HCEC 1CT (cell line): Measurements from ENCODE around the gene MCF2L.
"Not testable (repeated sequence)": the region's sequence is repeated elsewhere in the genome, so short reads cannot be mapped to it uniquely, and the experiment has no call there.

Source experiments
- DNase-seq: peaks from one replicate; pipeline ENCODE4 v3.0.0-alpha.2; 2017

MCF2L gene

DNA sequence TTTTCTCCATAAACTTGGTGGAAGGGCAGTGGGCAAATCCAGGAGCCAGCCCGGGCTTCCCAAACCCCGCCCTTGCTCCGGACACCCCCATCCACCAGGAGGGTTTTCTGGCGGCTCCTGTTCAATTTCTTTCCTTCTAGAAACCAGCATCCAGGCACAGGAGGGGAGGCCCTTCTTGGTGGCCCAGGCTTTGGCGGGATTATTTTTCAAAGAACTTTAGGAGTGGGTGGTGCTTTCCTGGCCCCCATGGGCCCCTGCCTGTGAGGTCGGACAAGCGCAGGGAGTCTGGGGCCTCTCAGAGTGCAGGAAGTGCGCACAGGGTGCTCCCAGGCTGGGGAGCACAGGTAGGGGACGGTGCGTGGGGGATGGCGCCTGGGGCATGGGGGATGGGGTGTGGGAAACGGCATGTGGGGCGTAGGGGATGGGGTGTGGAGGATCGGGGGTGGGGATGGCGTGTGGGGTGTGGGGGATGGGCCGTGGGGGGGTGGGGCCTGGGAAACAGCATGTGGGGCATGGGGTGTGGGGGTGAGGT lies 137.0 kb downstream of the MCF2L start:
- DNase-seq = no peak

- no peak for DNase-seq
Measured at GRCh38 chr13:113106711-113107351, 137.8 kb downstream of the MCF2L start.

GRCh38 chr13:113108521-113108920 lies 139.5 kb downstream of the MCF2L start:
- DNase-seq = not testable (repeated sequence)

DNA sequence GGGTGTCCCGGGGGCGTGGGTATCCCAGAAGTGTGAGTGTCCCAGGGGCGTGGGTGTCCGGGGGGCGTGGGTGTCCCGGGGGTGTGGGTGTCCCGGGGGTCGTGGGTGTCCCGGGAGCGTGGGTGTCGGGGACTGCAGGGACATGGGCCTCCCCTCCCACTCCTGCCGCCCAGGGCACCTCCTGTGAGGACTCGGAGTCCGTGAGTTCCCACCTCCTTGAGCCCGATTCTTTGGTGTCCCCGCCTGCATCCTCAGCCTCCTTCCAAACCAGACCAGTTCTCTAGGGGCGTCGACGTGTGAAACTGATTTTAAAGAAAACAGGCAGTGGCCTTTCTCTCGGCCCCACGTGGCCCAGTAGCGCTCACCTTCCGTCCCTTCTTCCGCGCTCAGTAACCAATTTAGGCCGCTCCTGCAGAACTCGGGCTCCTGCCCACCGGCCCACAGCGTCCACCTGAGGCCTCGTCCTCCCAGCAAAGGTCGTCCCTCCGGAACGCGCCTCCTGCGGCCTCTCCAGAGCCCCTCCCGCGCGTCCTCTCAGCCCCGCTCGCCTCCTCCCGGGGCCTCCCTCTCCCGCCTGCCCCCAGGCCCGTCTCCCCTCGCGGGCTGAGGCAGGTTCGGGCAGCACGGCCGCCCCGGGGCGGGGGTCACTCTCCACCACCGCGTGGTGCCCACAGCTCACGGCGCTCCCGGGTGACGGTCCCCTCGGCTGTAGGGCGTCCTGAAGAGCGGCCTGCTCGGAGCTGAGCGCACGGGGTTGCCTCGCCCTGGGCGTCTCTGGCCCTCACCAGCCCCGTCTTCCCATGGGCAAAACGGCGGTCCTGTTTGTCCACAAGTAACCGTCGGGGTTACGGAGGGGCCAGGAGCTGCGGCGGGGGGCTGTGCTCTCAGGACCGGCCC lies 140.4 kb downstream of the MCF2L start:
- DNase-seq = no peak

- DNase-seq = no peak
Measured at GRCh38 chr13:113110048-113110851, 141.2 kb downstream of the MCF2L start.

DNA sequence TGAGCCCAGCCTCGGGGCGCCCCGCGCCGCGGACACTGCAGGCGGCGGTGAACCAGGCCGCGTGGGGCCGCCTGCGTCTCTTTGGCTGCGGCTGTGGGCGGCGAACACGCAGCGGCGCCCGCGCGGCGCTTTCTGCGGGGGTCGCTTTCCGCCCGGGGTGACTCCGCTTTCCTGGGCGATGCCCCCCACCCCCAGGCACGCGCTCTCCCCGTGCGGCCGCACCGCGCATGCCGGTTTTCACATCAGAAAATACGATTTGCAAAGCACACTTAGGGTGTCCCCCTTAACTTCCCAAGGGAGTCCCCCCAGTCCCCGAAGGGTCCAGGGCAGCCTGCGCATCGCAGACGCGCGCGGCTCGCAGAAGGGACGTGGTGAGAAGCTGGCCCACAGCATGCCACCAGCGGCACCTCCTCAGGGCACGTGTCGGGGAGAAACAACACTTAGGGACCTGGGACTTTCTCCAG lies 141.9 kb downstream of the MCF2L start:
- DNase-seq = no peak

DNA sequence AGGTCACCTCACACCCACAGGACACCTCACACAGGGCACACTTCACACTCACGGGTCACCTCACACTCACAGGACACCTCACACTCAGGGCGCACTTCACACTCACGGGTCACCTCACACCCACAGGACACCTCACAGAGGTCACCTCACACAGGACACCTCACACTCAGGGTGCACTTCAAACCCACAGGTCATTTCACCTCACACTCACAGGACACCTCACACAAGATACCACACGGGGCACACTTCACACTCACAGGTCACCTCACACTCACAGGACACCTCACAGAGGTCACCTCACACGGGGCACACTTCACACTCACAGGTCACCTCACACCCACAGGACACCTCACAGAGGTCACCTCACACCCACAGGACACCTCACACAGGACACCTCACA lies 142.8 kb downstream of the MCF2L start:
- not testable (repeated sequence) for DNase-seq

DNA sequence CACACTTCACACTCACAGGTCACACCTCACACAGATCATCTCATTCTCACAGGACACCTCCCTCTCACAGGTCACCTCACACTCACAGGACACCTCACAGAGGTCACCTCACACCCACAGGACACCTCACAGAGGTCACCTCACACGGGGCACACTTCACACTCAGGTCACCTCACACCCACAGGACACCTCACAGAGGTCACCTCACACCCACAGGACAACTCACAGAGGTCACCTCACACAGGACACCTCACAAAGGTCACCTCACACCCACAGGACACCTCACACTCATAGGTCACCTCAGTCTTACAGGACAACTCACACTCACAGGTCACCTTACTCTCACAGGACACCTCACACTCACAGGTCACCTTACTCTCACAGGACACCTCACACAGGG lies 143.5 kb downstream of the MCF2L start:
- DNase-seq = not testable (repeated sequence)

DNA sequence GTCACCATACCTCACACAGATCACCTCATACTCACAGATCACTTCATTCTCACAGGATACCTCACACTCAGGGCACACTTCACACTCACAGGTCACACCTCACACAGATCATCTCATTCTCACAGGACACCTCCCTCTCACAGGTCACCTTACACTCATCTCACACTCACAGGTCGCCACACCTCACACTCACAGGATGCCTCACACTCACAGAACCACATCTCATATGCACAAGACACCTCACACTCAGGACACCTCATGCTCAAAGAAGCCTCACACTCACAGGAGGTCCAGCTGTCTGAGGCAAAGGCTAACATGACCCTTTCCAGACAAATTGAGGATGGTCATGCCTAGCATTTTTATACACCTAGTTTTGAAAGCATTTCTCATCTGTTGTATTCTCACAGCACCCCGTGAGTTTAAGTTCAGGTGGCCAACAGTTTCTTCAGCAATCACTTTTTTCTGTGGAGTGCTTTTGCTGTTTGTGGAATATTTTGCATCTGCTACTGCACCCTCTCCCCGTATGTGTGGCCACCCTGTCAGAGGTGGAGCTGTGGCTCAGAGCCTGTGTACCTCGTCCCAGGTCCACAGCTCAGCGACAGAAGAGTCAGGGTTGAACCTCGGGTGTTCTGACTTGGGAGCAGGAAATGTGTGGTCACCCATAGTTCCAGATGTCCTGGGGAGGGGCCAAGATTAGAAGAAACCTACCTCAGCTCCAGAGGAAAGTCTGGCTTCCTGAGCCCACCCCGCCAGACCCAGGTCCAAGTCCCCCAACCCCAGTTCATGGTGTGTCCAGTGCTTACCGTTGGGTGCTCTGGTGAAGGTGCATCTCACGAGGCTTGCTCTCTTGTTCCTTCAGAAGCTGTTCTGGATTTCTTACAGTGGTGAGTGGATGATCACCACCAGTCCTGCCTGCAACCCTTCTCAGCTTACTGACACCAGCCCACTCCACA lies 144.2 kb downstream of the MCF2L start:
- DNase-seq = no peak

GRCh38 chr13:113113846-113114271 lies 144.8 kb downstream of the MCF2L start:
- DNase-seq = no peak

DNA sequence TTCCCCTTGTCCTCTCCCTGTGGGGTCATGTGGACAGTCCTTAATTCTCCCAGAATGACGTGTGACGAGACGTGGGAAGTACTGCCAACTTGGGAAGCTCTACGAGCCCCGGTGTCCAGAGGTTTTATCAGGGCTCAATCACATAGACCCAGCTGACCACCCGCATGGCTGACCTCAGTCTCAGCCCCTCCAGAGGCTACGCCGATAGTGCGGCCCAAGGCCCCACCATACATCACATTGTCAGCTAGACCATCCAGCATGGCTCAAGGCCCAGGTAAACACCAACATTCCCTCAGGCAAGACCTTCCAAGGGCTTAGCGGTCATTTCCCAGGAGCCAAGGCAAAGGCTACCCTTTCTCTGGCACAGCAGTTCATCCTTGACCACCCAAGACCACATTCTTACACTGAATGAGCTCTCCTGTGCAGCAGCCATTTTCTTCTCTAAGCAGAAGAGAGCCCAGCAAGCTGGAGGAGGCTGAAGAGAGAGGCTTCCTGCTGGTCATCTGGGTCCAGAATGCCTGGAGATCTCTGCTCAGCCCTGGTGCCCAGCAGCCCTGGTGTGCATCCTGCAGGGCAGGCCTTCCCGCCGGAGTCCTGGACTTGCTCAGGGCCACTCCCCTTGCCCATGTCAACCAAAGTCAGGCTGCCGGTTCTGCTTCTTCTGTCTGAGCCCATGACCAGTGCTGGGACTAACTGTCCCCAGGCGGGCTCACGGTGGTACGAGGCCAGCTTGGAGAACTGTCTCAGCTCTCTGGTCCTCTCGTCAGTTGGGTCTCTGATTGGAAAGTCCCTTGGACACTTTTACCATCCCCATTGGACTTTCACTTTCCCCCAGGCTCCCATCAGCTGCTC lies 145.7 kb downstream of the MCF2L start:
- DNase-seq = no peak

GRCh38 chr13:113115363-113116205 lies 146.6 kb downstream of the MCF2L start:
- DNase-seq = no peak

GRCh38 chr13:113116206-113116800 lies 147.3 kb downstream of the MCF2L start:
- DNase-seq = no peak

- DNase-seq = no peak
Measured at GRCh38 chr13:113116871-113117271, 147.9 kb downstream of the MCF2L start.

DNA sequence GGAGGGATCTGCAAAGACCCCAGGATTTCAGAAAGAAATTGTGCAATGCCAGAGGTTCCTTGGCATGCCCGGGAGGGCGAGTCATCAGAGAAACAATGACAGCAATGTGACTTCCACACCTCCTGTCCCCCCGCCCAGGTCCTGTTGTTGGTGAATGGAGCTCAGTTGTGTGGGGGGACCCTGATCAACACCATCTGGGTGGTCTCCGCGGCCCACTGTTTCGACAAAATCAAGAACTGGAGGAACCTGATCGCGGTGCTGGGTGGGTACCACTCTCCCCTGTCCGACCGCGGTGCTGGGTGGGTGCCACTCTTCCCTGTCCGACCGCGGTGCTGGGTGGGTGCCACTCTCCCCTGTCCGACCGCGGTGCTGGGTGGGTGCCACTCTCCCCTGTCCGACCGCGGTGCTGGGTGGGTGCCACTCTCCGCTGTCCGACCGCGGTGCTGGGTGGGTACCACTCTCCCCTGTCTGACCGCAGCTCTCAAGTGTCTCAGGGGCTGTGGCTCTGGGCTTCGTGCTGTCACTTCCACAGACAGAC lies 148.4 kb downstream of the MCF2L start:
- no peak for DNase-seq

DNA sequence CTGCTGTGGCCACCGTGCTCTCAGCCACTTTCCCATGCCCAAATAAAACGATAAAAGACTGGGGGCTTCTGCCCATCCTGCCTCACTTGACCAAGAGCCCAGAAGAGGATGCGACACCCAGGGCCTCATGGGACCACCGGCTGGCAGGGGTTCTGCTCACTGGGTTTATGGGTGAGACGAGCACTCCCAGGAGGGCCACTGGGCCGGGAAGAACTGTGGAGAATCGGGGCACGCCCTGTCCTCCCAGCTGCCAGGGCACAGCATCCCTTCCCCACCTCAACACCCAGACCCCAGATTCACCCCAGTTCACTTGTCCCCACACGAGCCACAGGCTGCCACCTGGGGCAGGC lies 148.9 kb downstream of the MCF2L start:
- DNase-seq = no peak

DNA sequence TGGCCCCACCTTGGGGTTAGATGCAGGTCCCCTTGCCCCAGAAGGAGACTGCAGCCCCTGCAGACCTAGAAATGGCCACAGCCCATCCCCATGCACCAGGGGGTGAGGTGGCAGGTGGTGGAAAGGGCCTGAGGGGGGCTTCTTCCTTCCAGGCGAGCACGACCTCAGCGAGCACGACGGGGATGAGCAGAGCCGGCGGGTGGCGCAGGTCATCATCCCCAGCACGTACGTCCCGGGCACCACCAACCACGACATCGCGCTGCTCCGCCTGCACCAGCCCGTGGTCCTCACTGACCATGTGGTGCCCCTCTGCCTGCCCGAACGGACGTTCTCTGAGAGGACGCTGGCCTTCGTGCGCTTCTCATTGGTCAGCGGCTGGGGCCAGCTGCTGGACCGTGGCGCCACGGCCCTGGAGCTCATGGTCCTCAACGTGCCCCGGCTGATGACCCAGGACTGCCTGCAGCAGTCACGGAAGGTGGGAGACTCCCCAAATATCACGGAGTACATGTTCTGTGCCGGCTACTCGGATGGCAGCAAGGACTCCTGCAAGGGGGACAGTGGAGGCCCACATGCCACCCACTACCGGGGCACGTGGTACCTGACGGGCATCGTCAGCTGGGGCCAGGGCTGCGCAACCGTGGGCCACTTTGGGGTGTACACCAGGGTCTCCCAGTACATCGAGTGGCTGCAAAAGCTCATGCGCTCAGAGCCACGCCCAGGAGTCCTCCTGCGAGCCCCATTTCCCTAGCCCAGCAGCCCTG lies 149.4 kb downstream of the MCF2L start:
- DNase-seq = no peak

DNA sequence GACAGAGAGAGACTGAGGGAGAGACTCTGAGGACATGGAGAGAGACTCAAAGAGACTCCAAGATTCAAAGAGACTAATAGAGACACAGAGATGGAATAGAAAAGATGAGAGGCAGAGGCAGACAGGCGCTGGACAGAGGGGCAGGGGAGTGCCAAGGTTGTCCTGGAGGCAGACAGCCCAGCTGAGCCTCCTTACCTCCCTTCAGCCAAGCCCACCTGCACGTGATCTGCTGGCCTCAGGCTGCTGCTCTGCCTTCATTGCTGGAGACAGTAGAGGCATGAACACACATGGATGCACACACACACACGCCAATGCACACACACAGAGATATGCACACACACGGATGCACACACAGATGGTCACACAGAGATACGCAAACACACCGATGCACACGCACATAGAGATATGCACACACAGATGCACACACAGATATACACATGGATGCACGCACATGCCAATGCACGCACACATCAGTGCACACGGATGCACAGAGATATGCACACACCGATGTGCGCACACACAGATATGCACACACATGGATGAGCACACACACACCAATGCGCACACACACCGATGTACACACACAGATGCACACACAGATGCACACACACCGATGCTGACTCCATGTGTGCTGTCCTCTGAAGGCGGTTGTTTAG lies 150.3 kb downstream of the MCF2L start:
- no peak for DNase-seq
